Heart left ventricle (tissue), 13 donors: ENCODE data around the gene SCARF1.

Experiments
- CTCF ChIP-seq, 12 donors: fragments of 200-600 bp; sonication (generic) in 4 of 12; IDR thresholded peaks; one replicate each; pipeline versions ENCODE4 v1.5.0 to v1.8.0; 2018 to 2022; ENCODE audit warnings: antibody characterized with exemption in 12 of 12, mild to moderate bottlenecking in 5 of 12
- POLR2A ChIP-seq, 2 donors: fragments of 450-650 bp; IDR thresholded peaks; one replicate each; pipeline ENCODE4 v1.6.1; 2017; ENCODE audit warnings: antibody characterized with exemption in 2 of 2, mild to moderate bottlenecking in 2 of 2, moderate library complexity in 2 of 2
- donor health status: ischemic (EF 13 %, LVEDD 7.1; RV severe dilation, severe dysfunction).
- donor health status: DM: no; HTN: yes; CAD: no.
- donor health status: DM: no; HTN: no; CAD: no.
- donor health status: ischemic (EF 25% LVEDD 6.9; RV normal size, moderate dysfunction).
- donor health status: ischemic (EF 25% LVEDD 5.7; RV mildly dilated, moderate dysfunction).
- donor health status: ischemic (EF 35%, LVEDD 5.7; RV mildly dilated, moderate dysfunction).
- donor health status: nonischemic (EF 11% LVEDD 7.7; RV severe dilation, severe dysfunction).
- donor health status: DM: yes; HTN: yes; CAD: no.
- donor health status: PGD.
- donor health status: ischemic (EF 29% LVEDD 5.4; RV normal size, mild dysfunction).
- donor health status: nonischemic (EF 23%, LVEDD 6.1; RV moderate dilation, normal function).

- peak in 1 of 2 donors; percentile 76 for TF ChIP-seq POLR2A (IDR thresholded peaks at IDR 0.05)
- TF ChIP-seq CTCF (IDR thresholded peaks at IDR 0.05) = no peak
Observed at GRCh38 chr17:1645207-1646171, at the start of gene SCARF1.
